HG02623 (cell line): ENCODE measurements around the gene ANP32B.

Experiments
- ATAC-seq: cut with Tn5 transposase; IDR thresholded peaks from one replicate; pipeline ENCODE4 v1.9.1; 2021; ENCODE audit warnings: moderate library complexity; ENCODE audit not compliant: unreplicated experiment

Gene ANP32B

GRCh38 chr9:98057138-98057799 lies 74.1 kb downstream of the ANP32B start:
- no peak for ATAC-seq

- no peak for ATAC-seq
These were observed 79.0 kb downstream of the ANP32B start for GRCh38 chr9:98062161-98062560.

GRCh38 chr9:98064623-98065392 lies 81.7 kb downstream of the ANP32B start:
- no peak for ATAC-seq
